K562 (cell line): ENCODE data around the gene GABARAPL1. TPM values are rescaled to one million over a fixed set of nuclear protein-coding genes. Genes with fewer than 3 reads are reported as not detected.
A peak's percentile ranks its signal among the peaks of the same experiment; 100 is the strongest.

ENCODE experiments used
- ADNP ChIP-seq: fragments of 200-800 bp; sonication (Bioruptor generic); IDR thresholded peaks from 2 replicates; pipeline ENCODE4 v1.6.1; 2016; ENCODE audit warnings: missing genetic modification characterization, missing compliant biosample characterization
- ASH1L ChIP-seq: fragments of 450-650 bp; IDR thresholded peaks from 2 replicates; pipeline ENCODE4 v1.6.1; 2018; ENCODE audit warnings: borderline replicate concordance, mild to moderate bottlenecking, low read depth; ENCODE audit not compliant: partially characterized antibody
- DLX4 ChIP-seq: fragments of 250-450 bp; sonication (Bioruptor Pico); IDR thresholded peaks from 2 replicates; pipeline ENCODE4 v1.6.1; 2021; ENCODE audit warnings: mild to moderate bottlenecking
- IRF1 ChIP-seq: sonication (generic); formaldehyde crosslinking; IDR thresholded peaks from 2 replicates; pipeline ENCODE4 v1.8.0; 2022; ENCODE audit warnings: missing genetic modification reagents, mild to moderate bottlenecking, borderline replicate concordance
- JUND ChIP-seq, 2 experiments: IDR thresholded peaks; 2 replicates in 1 of 2; 3 replicates in 1 of 2; pipeline ENCODE4 v1.6.1; 2011; ENCODE audit warnings: borderline replicate concordance in 2 of 2, low read depth in 2 of 2, low read length in 2 of 2, improper control_type of control experiment in 1 of 2, missing biosample characterization in 1 of 2, missing genetic modification characterization in 1 of 2, missing genetic modification reagents in 1 of 2
- KLF6 ChIP-seq: fragments of 250-450 bp; sonication (Bioruptor Pico); IDR thresholded peaks from 2 replicates; pipeline ENCODE4 v1.4.0; 2020; ENCODE audit warnings: mild to moderate bottlenecking, moderate library complexity, borderline replicate concordance
- MAFF ChIP-seq: IDR thresholded peaks from 2 replicates; pipeline ENCODE4 v1.6.1; 2012; ENCODE audit warnings: low read length, improper control_type of control experiment
- MAFG ChIP-seq: fragments of 450-650 bp; conservative IDR thresholded peaks from 2 replicates; pipeline ENCODE4 v1.6.1; 2016; ENCODE audit warnings: missing genetic modification characterization, missing compliant biosample characterization
- NFRKB ChIP-seq: fragments of 450-650 bp; IDR thresholded peaks from 2 replicates; pipeline ENCODE4 v1.6.1; 2016; ENCODE audit warnings: low read depth
- POLR2A ChIP-seq: fragments of 450-650 bp; conservative IDR thresholded peaks from 2 replicates; pipeline ENCODE4 v1.6.1; 2016
- RCOR1 ChIP-seq, 2 experiments: IDR thresholded peaks; 2 replicates each; pipeline ENCODE4 v1.6.1; 2012; ENCODE audit warnings: low read depth in 2 of 2, low read length in 2 of 2, borderline replicate concordance in 1 of 2, improper control_type of control experiment in 1 of 2
- TAF9B ChIP-seq: fragments of 450-650 bp; IDR thresholded peaks from 2 replicates; pipeline ENCODE4 v1.6.1; 2018; ENCODE audit warnings: mild to moderate bottlenecking; ENCODE audit not compliant: partially characterized antibody
- ZNF592 ChIP-seq: fragments of 450-650 bp; IDR thresholded peaks from 2 replicates; pipeline ENCODE4 v1.6.1; 2017; ENCODE audit warnings: antibody characterized with exemption, mild to moderate bottlenecking
- ZNF780A ChIP-seq: fragments of 250-450 bp; sonication (Bioruptor Pico); IDR thresholded peaks from 2 replicates; pipeline ENCODE4 v1.5.0; 2021; ENCODE audit warnings: mild to moderate bottlenecking
- polyA plus RNA-seq, 8 experiments: library from polyadenylated mRNA; depleted of rRNA in 4 of 8; stranded (reverse) in 5 of 8; unstranded in 3 of 8; fragments of >200 nt; fragmentation: Nextera tagmentation in 2 of 8; fragmentation: Illumina TruSeq in 1 of 8; extraction: Ambion mirVana in 2 of 8; extraction: Trizol in 1 of 8; gene quantifications; 2 replicates each; pipeline versions ENCODE4 v1.2.1 to v1.2.3, GENCODE V29; 2011 to 2014; ENCODE audit warnings: inconsistent platforms in 1 of 8, missing spikeins in 1 of 8
- total RNA-seq, 7 experiments: library from RNA; depleted of rRNA in 6 of 7; stranded (reverse); fragments of >200 nt in 6 of 7; fragmentation: Illumina TruSeq in 2 of 7; extraction: Trizol in 2 of 7; gene quantifications; 2 replicates each; pipeline versions ENCODE4 v1.2.1 to v1.2.3, GENCODE V29; 2011 to 2021; ENCODE audit warnings: low replicate concordance in 1 of 7

Gene GABARAPL1
- total and polyA plus RNA-seq, 9 of the 15 experiments (the other 6 are each of a cell fraction or from before 2014, with no cell fraction given) = 2.3 to 15.9 (median 11.3) TPM

GRCh38 chr12:10211940-10212738, 538 bp upstream of the GABARAPL1 start (continued):
- TF ChIP-seq ADNP (peak; percentile 91), NFRKB (no peak; the same call in 1 of the 2 replicates), KLF6 (no peak), MAFG (tag) (peak; percentile 75), JUND (IDR thresholded peaks at IDR 0.05; ENCODE audit: borderline replicate concordance, low read depth, low read length) (peak; percentile 70), JUND (tag; IDR thresholded peaks at IDR 0.05; ENCODE audit: borderline replicate concordance, low read depth, low read length) (peak; percentile 58; the same call in 1 of the 3 replicates), MAFF (peak; percentile 61), TAF9B (peak; percentile 33), ZNF780A (CRISPR knock-in tag) (no peak), IRF1 (CRISPR knock-in tag) (no peak), RCOR1 (IDR thresholded peaks at IDR 0.05; ENCODE audit: borderline replicate concordance in 1 of 2, low read depth in 2 of 2, low read length in 2 of 2) (peak in 1 of 2 experiments; percentile 63; a peak in 2 of 4 replicates), DLX4 (CRISPR knock-in tag) (no peak), ZNF592 (0 out of 2 replicates have a peak, but pooled peaks have one; percentile 20), POLR2A (peak; percentile 58), ASH1L (no peak)
